WTC11 (cell line): ENCODE results near the gene SARS1. TPM values are rescaled to one million over a fixed set of nuclear protein-coding genes. Genes with fewer than 3 reads are reported as not detected.

ENCODE experiments used
- ATAC-seq: fragments of 200-7000 bp; cut with Tn5 transposase; 2 replicates; pipeline ENCODE4 v1.10.0; 2021; ENCODE audit warnings: mild to moderate bottlenecking, moderate library complexity
- CTCF ChIA-PET: fragments of 300-600 bp; sonication (Branson Sonifier 250); formaldehyde crosslinking; loops from one replicate; lab custom pipeline; 2021; ENCODE audit warnings: antibody characterized with exemption; lab: Charles Lee
- POLR2A ChIA-PET: fragments of 350-600 bp; sonication (Branson Sonifier 250); formaldehyde crosslinking; loops from one replicate; lab custom pipeline; 2021; ENCODE audit warnings: antibody characterized with exemption; lab: Charles Lee
- DNase-seq: peaks from one replicate; pipeline ENCODE4 v3.0.0; 2021; ENCODE audit warnings: low spot score
- H3K27ac Mint-ChIP-seq: 2 replicates; pipeline ENCODE4 v1.8.0; 2021; ENCODE audit warnings: mixed read lengths
- H3K27me3 Mint-ChIP-seq: 2 replicates; pipeline ENCODE4 v1.8.0; 2021; ENCODE audit warnings: low read depth, mild to moderate bottlenecking, moderate library complexity, mixed read lengths
- H3K36me3 Mint-ChIP-seq: 2 replicates; pipeline ENCODE4 v1.8.0; 2021; ENCODE audit warnings: mixed read lengths
- H3K4me1 Mint-ChIP-seq: 2 replicates; pipeline ENCODE4 v1.8.0; 2022; ENCODE audit warnings: mixed read lengths
- H3K4me3 Mint-ChIP-seq: 2 replicates; pipeline ENCODE4 v1.8.0; 2021; ENCODE audit warnings: mild to moderate bottlenecking, moderate library complexity, mixed read lengths
- H3K9me3 Mint-ChIP-seq: 2 replicates; pipeline ENCODE4 v1.8.0; 2021; ENCODE audit warnings: mixed read lengths
- ARID4B ChIP-seq: sonication (generic); formaldehyde crosslinking; IDR thresholded peaks from 2 replicates; pipeline ENCODE4 v1.8.0; 2023; ENCODE audit warnings: missing genetic modification reagents, mild to moderate bottlenecking, borderline replicate concordance
- EMX1 ChIP-seq: fragments of 250-450 bp; sonication (Bioruptor Pico); IDR thresholded peaks from 2 replicates; pipeline ENCODE4 v1.8.0; 2021; ENCODE audit warnings: mild to moderate bottlenecking
- ERG ChIP-seq: fragments of 250-450 bp; sonication (Bioruptor Pico); IDR thresholded peaks from 2 replicates; pipeline ENCODE4 v1.8.0; 2021; ENCODE audit warnings: mild to moderate bottlenecking
- ESRRA ChIP-seq: sonication (generic); formaldehyde crosslinking; IDR thresholded peaks from 2 replicates; pipeline ENCODE4 v1.8.1; 2022; ENCODE audit warnings: mild to moderate bottlenecking, missing genetic modification reagents, borderline replicate concordance
- ETV6 ChIP-seq: sonication (generic); formaldehyde crosslinking; IDR thresholded peaks from 2 replicates; pipeline ENCODE4 v1.8.1; 2022; ENCODE audit warnings: mild to moderate bottlenecking, missing genetic modification reagents
- FOXP1 ChIP-seq: sonication (generic); formaldehyde crosslinking; IDR thresholded peaks from 2 replicates; pipeline ENCODE4 v1.8.0; 2022; ENCODE audit warnings: missing genetic modification reagents, mild to moderate bottlenecking, moderate library complexity, borderline replicate concordance
- GABPB1 ChIP-seq: sonication (generic); formaldehyde crosslinking; IDR thresholded peaks from 2 replicates; pipeline ENCODE4 v1.8.1; 2023; ENCODE audit warnings: mild to moderate bottlenecking, missing genetic modification reagents
- MXD4 ChIP-seq: fragments of 250-450 bp; sonication (Bioruptor Pico); IDR thresholded peaks from 2 replicates; pipeline ENCODE4 v1.8.0; 2021; ENCODE audit warnings: mild to moderate bottlenecking, moderate library complexity, borderline replicate concordance
- NFYB ChIP-seq: sonication (generic); formaldehyde crosslinking; conservative IDR thresholded peaks from 2 replicates; pipeline ENCODE4 v1.8.0; 2022; ENCODE audit warnings: low read depth, missing genetic modification reagents
- NR1H2 ChIP-seq: sonication (generic); formaldehyde crosslinking; IDR thresholded peaks from 2 replicates; pipeline ENCODE4 v1.9.0; 2021; ENCODE audit warnings: mild to moderate bottlenecking, moderate library complexity, missing genetic modification reagents
- RORB ChIP-seq: fragments of 250-450 bp; sonication (Bioruptor Pico); IDR thresholded peaks from 2 replicates; pipeline ENCODE4 v1.9.0; 2021; ENCODE audit warnings: mild to moderate bottlenecking
- SMAD3 ChIP-seq: sonication (generic); formaldehyde crosslinking; IDR thresholded peaks from 2 replicates; pipeline ENCODE4 v1.8.0; 2022; ENCODE audit warnings: missing genetic modification reagents, mild to moderate bottlenecking, borderline replicate concordance
- TCF7 ChIP-seq: sonication (generic); formaldehyde crosslinking; IDR thresholded peaks from 2 replicates; pipeline ENCODE4 v1.8.0; 2022; ENCODE audit warnings: mild to moderate bottlenecking, low read depth, missing genetic modification reagents, moderate library complexity
- TEAD1 ChIP-seq: sonication (generic); formaldehyde crosslinking; IDR thresholded peaks from 2 replicates; pipeline ENCODE4 v1.8.0; 2022; ENCODE audit warnings: mild to moderate bottlenecking, missing genetic modification reagents
- USF1 ChIP-seq: sonication (generic); formaldehyde crosslinking; IDR thresholded peaks from 2 replicates; pipeline ENCODE4 v1.8.0; 2022; ENCODE audit warnings: mild to moderate bottlenecking, missing genetic modification reagents
- ZMAT4 ChIP-seq: fragments of 250-450 bp; sonication (Bioruptor Pico); IDR thresholded peaks from 2 replicates; pipeline ENCODE4 v1.9.0; 2021; ENCODE audit warnings: mild to moderate bottlenecking
- total RNA-seq: library from RNA; stranded (reverse); gene quantifications from 3 replicates; pipeline ENCODE4 v1.2.3, GENCODE V29; 2021

The SARS1 gene
- total RNA-seq, 1 experiment from 2014 or later = 149 TPM

GRCh38 chr1:109213824-109214693 is at the start of gene SARS1 (continued):
- TF ChIP-seq NFYB (CRISPR knock-in tag) = no peak
- peak; percentile 42 for TF ChIP-seq GABPB1
- 0 out of 2 replicates have a peak, but pooled peaks have one; percentile 11 for TF ChIP-seq ARID4B (CRISPR knock-in tag)
- no peak for TF ChIP-seq ESRRA (CRISPR knock-in tag)
- TF ChIP-seq USF1 (CRISPR knock-in tag) = no peak; the same call in 1 of the 2 replicates
- TF ChIP-seq NR1H2 = no peak
- TF ChIP-seq SMAD3 (CRISPR knock-in tag) = 0 out of 2 replicates have a peak, but pooled peaks have one; percentile 26
- peak; percentile 52; the same call in 1 of the 2 replicates for TF ChIP-seq FOXP1 (CRISPR knock-in tag)

- TF ChIP-seq RORB (CRISPR knock-in tag) = no peak
- no peak for TF ChIP-seq MXD4 (CRISPR knock-in tag)
- no peak for TF ChIP-seq TEAD1 (CRISPR knock-in tag)
- TF ChIP-seq ERG (CRISPR knock-in tag) = no peak
- ATAC-seq (no peak), DNase-seq (no peak)
- no peak overlapping the region for H3K4me3 Mint-ChIP-seq
- ChIA-PET CTCF (interaction anchor here (1.2 kb wide), 1 partner anchor 26 kb away, joined by 3 read pairs; no protein-coding TSS in a partner anchor), POLR2A (no interaction called here)
- H3K4me1 Mint-ChIP-seq = peaks cover 18% of the 10 kb centered on the region
- no peaks in the 10 kb centered on the region for H3K36me3 Mint-ChIP-seq
- no peak overlapping the region for H3K27ac Mint-ChIP-seq
- H3K27me3 Mint-ChIP-seq = no peaks in the 10 kb centered on the region
- H3K9me3 Mint-ChIP-seq = no peaks in the 10 kb centered on the region
These were observed 49.2 kb upstream of the SARS1 start for GRCh38 chr1:109164538-109164937.

- no peak for DNase-seq
- TF ChIP-seq ZMAT4 (CRISPR knock-in tag) (no peak), EMX1 (CRISPR knock-in tag) (no peak), ESRRA (CRISPR knock-in tag) (no peak), ETV6 (no peak), TCF7 (no peak)
- H3K9me3 Mint-ChIP-seq = no peaks in the 10 kb centered on the region
- POLR2A ChIA-PET = no interaction called here
- H3K36me3 Mint-ChIP-seq = no peaks in the 10 kb centered on the region
- H3K27ac Mint-ChIP-seq = no peak overlapping the region
- no peak overlapping the region for H3K4me3 Mint-ChIP-seq
- H3K27me3 Mint-ChIP-seq = no peaks in the 10 kb centered on the region
- peaks cover 18% of the 10 kb centered on the region for H3K4me1 Mint-ChIP-seq
- ATAC-seq = no peak
- CTCF ChIA-PET = interaction anchor here (0.8 to 2.3 kb wide), 6 partner anchors 24 to 473 kb away, joined by 3 to 15 read pairs (median 4); partner anchors contain the start of gene PSRC1
These were observed 46.7 kb upstream of the SARS1 start for GRCh38 chr1:109167001-109167506.
